Spinal cord (tissue), 10 donors: ENCODE data around the gene NKD2. TPM values are rescaled to one million over a fixed set of nuclear protein-coding genes. Genes with fewer than 3 reads are reported as not detected.
A peak's percentile ranks its signal among the peaks of the same experiment; 100 is the strongest.

ENCODE experiments used
- DNase-seq, 6 donors: peaks; one replicate each; pipeline versions ENCODE4 v3.0.0 to v3.0.0-alpha.2; 2013 to 2015; ENCODE audit warnings: low spot score in 6 of 6, low read depth in 4 of 6
- H3K27ac ChIP-seq: one replicate; pipeline ENCODE4 v1.5.1; 2013; ENCODE audit warnings: low read depth, low read length, control low read depth
- H3K27me3 ChIP-seq: one replicate; pipeline ENCODE4 v1.6.1; 2013; ENCODE audit warnings: low read length; ENCODE audit not compliant: control insufficient read depth, insufficient read depth
- H3K36me3 ChIP-seq: one replicate; pipeline ENCODE4 v1.6.1; 2013; ENCODE audit warnings: low read length; ENCODE audit not compliant: control insufficient read depth, insufficient read depth
- H3K4me1 ChIP-seq: one replicate; pipeline ENCODE4 v1.6.1; 2013; ENCODE audit warnings: low read length; ENCODE audit not compliant: control insufficient read depth, insufficient read depth
- H3K4me3 ChIP-seq: one replicate; pipeline ENCODE4 v1.5.1; 2013; ENCODE audit warnings: low read depth, low read length, control low read depth
- H3K9me3 ChIP-seq: one replicate; pipeline ENCODE4 v1.6.1; 2013; ENCODE audit warnings: low read length; ENCODE audit not compliant: control insufficient read depth, insufficient read depth
- WGBS: methylation state at CpG from one replicate; pipeline ENCODE4 v1.1.5; 2013; ENCODE audit warnings: missing lambda C conversion rate; ENCODE audit not compliant: insufficient coverage; 5-methylcytosine and 5-hydroxymethylcytosine counted together
- polyA plus RNA-seq, 2 donors: library from polyadenylated mRNA; unstranded; fragments of 120-200 nt; gene quantifications; one replicate each; pipeline ENCODE4 v1.2.1, GENCODE V29; 2013; ENCODE audit not compliant: insufficient read length in 2 of 2
- total RNA-seq, 2 donors: library from RNA; depleted of rRNA in 1 of 2; stranded (reverse); fragments of 120-200 nt in 1 of 2; fragments of >200 nt in 1 of 2; gene quantifications; one replicate each; pipeline versions ENCODE4 v1.2.3 to v1.2.4, GENCODE V29; 2013 to 2014
- donor health status: healthy.

Gene NKD2
- total and polyA plus RNA-seq, 4 donors = 5.1 to 25.2 (median 15.4) TPM

DNA sequence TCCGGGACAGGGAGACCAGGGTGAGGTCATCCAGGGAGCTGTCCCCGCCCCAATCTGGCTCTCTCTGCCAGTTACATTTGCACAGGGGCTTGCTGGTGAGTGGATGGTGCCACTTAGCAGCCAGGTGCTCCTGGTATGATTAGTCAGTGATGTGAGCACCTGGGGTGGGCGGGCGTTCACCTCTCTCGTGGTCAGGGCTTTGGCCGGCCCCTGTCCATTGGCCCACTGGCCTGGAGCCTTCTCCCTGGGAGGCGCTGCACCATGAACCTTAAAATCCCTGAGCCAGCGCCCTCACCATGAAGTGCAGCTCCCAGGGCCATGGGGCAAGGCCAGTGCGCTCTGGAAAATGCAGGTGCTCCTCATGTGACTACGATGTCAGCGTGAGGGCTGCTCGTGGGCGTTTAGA lies 2.0 kb downstream of the NKD2 start:
- Histone ChIP-seq H3K4me1 (peaks cover 58% of the 10 kb centered on the region), H3K27ac (no peak overlapping the region), H3K4me3 (no peak overlapping the region), H3K27me3 (peaks cover 25% of the 10 kb centered on the region), H3K36me3 (peaks cover 35% of the 10 kb centered on the region), H3K9me3 (no peaks in the 10 kb centered on the region)
- WGBS = 80% methylated on average over 9 of the region's 13 CpGs
- no peak for DNase-seq

- H3K9me3 ChIP-seq = no peaks in the 10 kb centered on the region
- DNase-seq = no peak
- H3K4me1 ChIP-seq = peaks cover 63% of the 10 kb centered on the region
- H3K36me3 ChIP-seq = peaks cover 35% of the 10 kb centered on the region
- H3K27ac ChIP-seq = no peak overlapping the region
- H3K27me3 ChIP-seq = peaks cover 21% of the 10 kb centered on the region
- 69% methylated on average over 11 of the region's 11 CpGs for WGBS
- H3K4me3 ChIP-seq = no peak overlapping the region
Measured at GRCh38 chr5:1011226-1011631, 2.6 kb downstream of the NKD2 start.

- Histone ChIP-seq H3K27ac (no peak overlapping the region), H3K9me3 (no peaks in the 10 kb centered on the region), H3K27me3 (peaks cover 19% of the 10 kb centered on the region), H3K4me3 (no peak overlapping the region), H3K4me1 (peaks cover 67% of the 10 kb centered on the region), H3K36me3 (peaks cover 35% of the 10 kb centered on the region)
- 86% methylated on average over 15 of the region's 19 CpGs for WGBS
- DNase-seq = peak in 1 of 6 donors; percentile 33
Measured at GRCh38 chr5:1011741-1012312, 3.2 kb downstream of the NKD2 start.

DNA sequence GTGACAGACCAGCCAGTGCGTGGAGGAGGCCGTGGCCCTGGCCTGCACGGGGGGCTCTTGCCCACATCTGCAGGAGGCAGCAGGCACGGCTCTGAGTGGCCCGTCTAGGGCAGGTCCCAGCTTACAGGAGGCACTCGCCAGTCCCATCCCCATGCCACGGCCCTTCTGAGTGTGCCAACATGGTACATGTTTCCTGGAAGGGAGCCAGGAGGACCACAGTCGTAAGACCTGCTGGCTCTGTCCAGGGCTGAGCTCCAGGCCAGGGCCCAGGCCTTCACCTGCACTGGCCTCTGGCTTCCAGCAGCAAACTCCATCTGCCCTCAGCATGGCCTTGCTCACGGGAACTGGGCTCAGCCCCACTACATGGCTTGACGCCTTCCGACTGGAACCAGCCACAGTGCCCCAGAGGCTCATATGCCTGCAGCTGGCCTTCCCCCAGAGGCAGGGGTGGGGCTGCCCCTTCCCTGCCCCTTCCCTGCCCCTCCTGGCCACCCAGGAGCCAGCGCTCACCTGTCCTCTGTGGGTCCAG lies 3.8 kb downstream of the NKD2 start:
- Histone ChIP-seq H3K27ac (no peak overlapping the region), H3K36me3 (peaks cover 41% of the 10 kb centered on the region), H3K4me3 (no peak overlapping the region), H3K9me3 (no peaks in the 10 kb centered on the region), H3K4me1 (peaks cover 71% of the 10 kb centered on the region), H3K27me3 (peaks cover 15% of the 10 kb centered on the region)
- DNase-seq = no peak
- 77% methylated on average over 11 of the region's 12 CpGs for WGBS

DNA sequence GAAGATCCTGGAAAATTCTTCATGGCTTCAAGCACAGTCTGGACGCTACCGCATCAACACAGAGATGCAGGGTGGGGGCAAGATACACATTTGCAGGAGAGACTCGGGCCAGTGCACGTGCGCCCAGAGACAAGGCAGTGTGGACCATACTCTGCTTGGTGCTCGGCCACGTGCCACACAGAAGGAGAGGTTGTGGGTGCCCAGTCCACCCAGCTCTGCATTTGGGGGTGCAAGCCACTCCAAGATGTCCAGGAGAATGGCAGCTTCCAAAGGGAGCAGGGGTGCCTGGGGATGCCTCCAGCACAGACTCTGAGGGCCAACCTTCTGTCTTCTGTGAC lies 4.3 kb downstream of the NKD2 start:
- no peak overlapping the region for H3K27ac ChIP-seq
- 97% methylated on average over 7 of the region's 7 CpGs for WGBS
- no peak overlapping the region for H3K4me3 ChIP-seq
- DNase-seq = no peak
- no peaks in the 10 kb centered on the region for H3K9me3 ChIP-seq
- H3K4me1 ChIP-seq = peaks cover 75% of the 10 kb centered on the region
- peaks cover 46% of the 10 kb centered on the region for H3K36me3 ChIP-seq
- H3K27me3 ChIP-seq = peaks cover 15% of the 10 kb centered on the region

GRCh38 chr5:1013238-1013947 lies 4.8 kb downstream of the NKD2 start:
- H3K27me3 ChIP-seq = peaks cover 12% of the 10 kb centered on the region
- no peak overlapping the region for H3K4me3 ChIP-seq
- no peak for DNase-seq
- H3K27ac ChIP-seq = no peak overlapping the region
- peaks cover 49% of the 10 kb centered on the region for H3K36me3 ChIP-seq
- H3K4me1 ChIP-seq = peaks cover 75% of the 10 kb centered on the region
- no peaks in the 10 kb centered on the region for H3K9me3 ChIP-seq
- 89% methylated on average over 19 of the region's 19 CpGs for WGBS

GRCh38 chr5:1013948-1014301 lies 5.3 kb downstream of the NKD2 start:
- WGBS = 100% methylated on average over 1 of the region's 3 CpGs
- Histone ChIP-seq H3K36me3 (peaks cover 53% of the 10 kb centered on the region), H3K27ac (no peak overlapping the region), H3K4me3 (no peak overlapping the region), H3K9me3 (no peaks in the 10 kb centered on the region), H3K27me3 (peaks cover 12% of the 10 kb centered on the region), H3K4me1 (peaks cover 79% of the 10 kb centered on the region)
- no peak for DNase-seq

- Histone ChIP-seq H3K9me3 (no peaks in the 10 kb centered on the region), H3K4me3 (no peak overlapping the region), H3K27ac (no peak overlapping the region), H3K27me3 (peaks cover 12% of the 10 kb centered on the region), H3K36me3 (peaks cover 53% of the 10 kb centered on the region), H3K4me1 (peaks cover 83% of the 10 kb centered on the region)
- DNase-seq = no peak
- 88% methylated on average over 13 of the region's 14 CpGs for WGBS
Measured at GRCh38 chr5:1014346-1014745, 5.7 kb downstream of the NKD2 start.

DNA sequence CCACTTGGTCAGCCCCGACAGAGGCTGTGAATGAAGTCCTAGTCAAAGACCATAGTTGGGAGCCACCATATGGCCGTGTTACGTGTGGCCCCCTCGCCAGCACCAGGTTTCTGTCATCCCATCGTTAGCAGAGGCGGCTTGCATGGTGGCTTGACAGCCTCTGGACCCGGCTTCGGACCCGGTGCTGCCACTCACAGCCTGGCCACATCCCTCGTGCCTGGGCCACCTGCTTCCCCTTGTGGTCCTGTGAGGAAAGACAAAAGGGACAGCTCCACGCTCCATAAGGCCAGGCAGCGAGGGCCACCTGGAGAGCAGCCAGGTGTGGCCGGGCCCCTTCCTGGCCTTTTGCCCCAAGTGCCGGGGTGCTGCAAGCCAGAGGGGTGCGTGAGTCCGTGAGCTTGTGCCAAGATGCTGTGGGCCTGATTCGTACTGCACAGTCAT lies 6.2 kb downstream of the NKD2 start:
- no peak for DNase-seq
- Histone ChIP-seq H3K27ac (no peak overlapping the region), H3K4me1 (peaks cover 81% of the 10 kb centered on the region), H3K9me3 (no peaks in the 10 kb centered on the region), H3K27me3 (peaks cover 8% of the 10 kb centered on the region), H3K4me3 (no peak overlapping the region), H3K36me3 (peaks cover 53% of the 10 kb centered on the region)
- 69% methylated on average over 17 of the region's 17 CpGs for WGBS

GRCh38 chr5:1015507-1015906 lies 6.9 kb downstream of the NKD2 start:
- Histone ChIP-seq H3K4me1 (peaks cover 80% of the 10 kb centered on the region), H3K27ac (no peak overlapping the region), H3K27me3 (peaks cover 3% of the 10 kb centered on the region), H3K4me3 (no peak overlapping the region), H3K36me3 (peaks cover 53% of the 10 kb centered on the region), H3K9me3 (no peaks in the 10 kb centered on the region)
- WGBS = 75% methylated on average over 10 of the region's 10 CpGs
- DNase-seq = no peak
